GM19351 (cell line): ENCODE data around the gene MCU.
"Not testable (repeated sequence)": the region's sequence is repeated elsewhere in the genome, so short reads cannot be mapped to it uniquely, and the experiment has no call there.

ENCODE experiments used
- ATAC-seq: cut with Tn5 transposase; IDR thresholded peaks from one replicate; pipeline ENCODE4 v1.9.1; 2021; ENCODE audit warnings: mild to moderate bottlenecking, moderate library complexity; ENCODE audit not compliant: unreplicated experiment

Gene MCU

GRCh38 chr10:72758930-72759329, 67.0 kb downstream of the MCU start:
- not testable (repeated sequence) for ATAC-seq

- no peak for ATAC-seq
Observed at GRCh38 chr10:72759584-72759983, 67.6 kb downstream of the MCU start.

GRCh38 chr10:72761498-72761897, 69.6 kb downstream of the MCU start:
- no peak for ATAC-seq

- ATAC-seq, result no peak
Observed at GRCh38 chr10:72762042-72762441, 70.1 kb downstream of the MCU start.

GRCh38 chr10:72763201-72763600, 71.3 kb downstream of the MCU start:
- ATAC-seq, result no peak

- no peak for ATAC-seq
Observed at GRCh38 chr10:72764151-72764550, 72.2 kb downstream of the MCU start.

- no peak for ATAC-seq
Observed at GRCh38 chr10:72765051-72765745, 73.3 kb downstream of the MCU start.

GRCh38 chr10:72771195-72771594, 79.3 kb downstream of the MCU start:
- ATAC-seq, result not testable (repeated sequence)

GRCh38 chr10:72772031-72772430, 80.1 kb downstream of the MCU start:
- no peak for ATAC-seq

- no peak for ATAC-seq
Observed at GRCh38 chr10:72779874-72780273, 87.9 kb downstream of the MCU start.

- no peak for ATAC-seq
Observed at GRCh38 chr10:72782649-72783330, 90.8 kb downstream of the MCU start.

- ATAC-seq, result no peak
Observed at GRCh38 chr10:72783410-72783833, 91.5 kb downstream of the MCU start.

- ATAC-seq, result no peak
Observed at GRCh38 chr10:72784551-72785351, 92.8 kb downstream of the MCU start.

GRCh38 chr10:72785409-72785808, 93.5 kb downstream of the MCU start:
- no peak for ATAC-seq

- no peak for ATAC-seq
Observed at GRCh38 chr10:72790216-72790990, 98.5 kb downstream of the MCU start.

GRCh38 chr10:72792288-72792687, 100.3 kb downstream of the MCU start:
- ATAC-seq, result no peak

- no peak for ATAC-seq
Observed at GRCh38 chr10:72793752-72794151, 101.8 kb downstream of the MCU start.

- no peak for ATAC-seq
Observed at GRCh38 chr10:72794260-72794659, 102.3 kb downstream of the MCU start.

GRCh38 chr10:72796042-72796441, 104.1 kb downstream of the MCU start:
- ATAC-seq, result no peak

GRCh38 chr10:72796538-72796937, 104.6 kb downstream of the MCU start:
- ATAC-seq, result no peak
